MM.1S (cell line): ENCODE results near the gene OSBPL1A.

Source experiments
- DNase-seq: peaks from one replicate; pipeline ENCODE4 v3.0.0-alpha.2; 2015
- H2AFZ ChIP-seq: fragments of 300-600 bp; sonication (generic); 2 replicates; pipeline ENCODE4 v1.6.0; 2016; ENCODE audit warnings: antibody characterized with exemption, low read length
- H3F3A ChIP-seq: fragments of 300-600 bp; sonication (generic); 2 replicates; pipeline ENCODE4 v1.6.1; 2016; ENCODE audit warnings: mild to moderate bottlenecking, antibody characterized with exemption, low read length, moderate library complexity, mixed read lengths; ENCODE audit not compliant: insufficient read depth
- H3K27ac ChIP-seq: fragments of 300-600 bp; sonication (generic); 2 replicates; pipeline ENCODE4 v1.5.1; 2016; ENCODE audit warnings: mild to moderate bottlenecking, low read length
- H3K27me3 ChIP-seq: fragments of 300-600 bp; sonication (generic); replicated peaks from 2 replicates; pipeline ENCODE4 v1.6.0; 2016; ENCODE audit warnings: low read length; ENCODE audit not compliant: insufficient read depth
- H3K36me3 ChIP-seq: fragments of 300-600 bp; sonication (generic); replicated peaks from 2 replicates; pipeline ENCODE4 v1.6.1; 2016; ENCODE audit warnings: mild to moderate bottlenecking, low read length, mixed read lengths; ENCODE audit not compliant: insufficient read depth
- H3K4me1 ChIP-seq: fragments of 300-600 bp; sonication (generic); 2 replicates; pipeline ENCODE4 v1.6.1; 2016; ENCODE audit warnings: low read length, mixed read lengths
- H3K4me2 ChIP-seq: fragments of 300-600 bp; sonication (generic); 2 replicates; pipeline ENCODE4 v1.6.0; 2016; ENCODE audit warnings: low read depth, low read length
- H3K4me3 ChIP-seq: fragments of 300-600 bp; sonication (generic); 2 replicates; pipeline ENCODE4 v1.5.1; 2016; ENCODE audit warnings: low read length, mixed read lengths
- H3K79me2 ChIP-seq: fragments of 300-600 bp; sonication (generic); 2 replicates; pipeline ENCODE4 v1.6.1; 2016; ENCODE audit warnings: mixed run types, low read length, mixed read lengths
- H3K9ac ChIP-seq: fragments of 300-600 bp; sonication (generic); 2 replicates; pipeline ENCODE4 v1.6.1; 2016; ENCODE audit warnings: low read length, mixed read lengths
- H3K9me2 ChIP-seq: fragments of 300-600 bp; sonication (generic); replicated peaks from 2 replicates; pipeline ENCODE4 v1.6.1; 2016; ENCODE audit warnings: mild to moderate bottlenecking, low read length, mixed read lengths; ENCODE audit not compliant: insufficient read depth
- H3K9me3 ChIP-seq: fragments of 300-600 bp; sonication (generic); replicated peaks from 2 replicates; pipeline ENCODE4 v1.6.1; 2016; ENCODE audit warnings: mild to moderate bottlenecking, low read length, mixed read lengths; ENCODE audit not compliant: insufficient read depth
- H4K20me1 ChIP-seq: fragments of 300-600 bp; sonication (generic); 2 replicates; pipeline ENCODE4 v1.6.1; 2016; ENCODE audit warnings: mild to moderate bottlenecking, low read length, moderate library complexity, mixed read lengths; ENCODE audit not compliant: insufficient read depth
- EZH2 ChIP-seq: fragments of 300-600 bp; sonication (generic); optimal IDR thresholded peaks from 2 replicates; pipeline ENCODE3; 2017; ENCODE audit warnings: low read depth, mild to moderate bottlenecking, antibody characterized with exemption, low read length, mixed read lengths
- EZH2phosphoT487 ChIP-seq: fragments of 300-600 bp; sonication (generic); IDR thresholded peaks from 2 replicates; pipeline ENCODE4 v1.6.1; 2018; ENCODE audit warnings: antibody characterized with exemption, low read length
- TF ChIP-seq, protein P1 (sequence below): fragments of 300-600 bp; sonication (generic); IDR thresholded peaks from 2 replicates; pipeline ENCODE4 v1.5.1; 2016; ENCODE audit warnings: antibody characterized with exemption, low read length, mixed read lengths

OSBPL1A gene

DNA sequence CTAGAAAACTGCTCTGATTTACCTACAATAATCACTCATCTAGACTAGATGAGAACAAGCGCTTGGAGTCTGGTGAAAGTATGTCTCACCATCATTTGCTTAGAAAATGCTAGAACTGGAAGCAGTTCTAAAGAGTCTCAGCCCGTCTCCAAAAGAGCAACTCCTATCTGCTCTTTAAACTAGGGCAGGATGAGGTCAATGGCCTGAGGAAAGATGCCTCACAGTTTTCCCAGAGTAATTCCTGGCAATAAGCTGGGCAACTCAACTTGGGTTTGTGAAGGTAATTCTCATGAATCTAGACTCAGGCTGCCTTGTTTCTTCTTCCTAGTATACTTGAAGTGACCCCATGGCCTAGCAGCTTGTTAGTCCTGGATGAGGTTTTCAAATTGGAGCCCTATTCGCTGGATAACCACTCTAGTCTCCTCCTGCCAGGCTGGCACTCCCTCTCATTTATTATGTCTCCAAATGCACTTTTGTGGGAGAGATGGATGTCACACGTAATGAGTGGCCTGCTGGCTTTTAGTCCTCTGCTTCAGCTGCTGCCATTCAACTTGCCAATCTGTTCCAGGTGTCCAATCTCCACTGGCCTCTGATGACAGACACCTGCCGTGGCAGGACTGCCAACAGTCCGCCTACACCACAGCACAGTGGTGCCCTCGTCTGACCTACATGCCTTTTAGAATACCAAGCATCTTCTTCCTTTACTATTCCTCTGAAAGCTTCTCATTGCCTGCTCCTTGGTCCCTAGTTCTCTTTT, 177.9 kb downstream of the OSBPL1A start:
- DNase-seq, result no peak
- H3F3A ChIP-seq, result no peaks in the 10 kb centered on the region
- H3K4me1 ChIP-seq, result no peaks in the 10 kb centered on the region
- H3K36me3 ChIP-seq, result no peaks in the 10 kb centered on the region
- no peak overlapping the region for H3K4me2 ChIP-seq
- H4K20me1 ChIP-seq, result no peaks in the 10 kb centered on the region
- H3K27ac ChIP-seq, result no peak overlapping the region
- H3K27me3 ChIP-seq, result no peaks in the 10 kb centered on the region
- no peak overlapping the region for H3K4me3 ChIP-seq
- H3K79me2 ChIP-seq, result no peaks in the 10 kb centered on the region
- no peak overlapping the region for H3K9ac ChIP-seq
- H3K9me3 ChIP-seq, result no peaks in the 10 kb centered on the region
- no peak overlapping the region for H2AFZ ChIP-seq
- H3K9me2 ChIP-seq, result no peaks in the 10 kb centered on the region
- TF ChIP-seq, protein P1, sequence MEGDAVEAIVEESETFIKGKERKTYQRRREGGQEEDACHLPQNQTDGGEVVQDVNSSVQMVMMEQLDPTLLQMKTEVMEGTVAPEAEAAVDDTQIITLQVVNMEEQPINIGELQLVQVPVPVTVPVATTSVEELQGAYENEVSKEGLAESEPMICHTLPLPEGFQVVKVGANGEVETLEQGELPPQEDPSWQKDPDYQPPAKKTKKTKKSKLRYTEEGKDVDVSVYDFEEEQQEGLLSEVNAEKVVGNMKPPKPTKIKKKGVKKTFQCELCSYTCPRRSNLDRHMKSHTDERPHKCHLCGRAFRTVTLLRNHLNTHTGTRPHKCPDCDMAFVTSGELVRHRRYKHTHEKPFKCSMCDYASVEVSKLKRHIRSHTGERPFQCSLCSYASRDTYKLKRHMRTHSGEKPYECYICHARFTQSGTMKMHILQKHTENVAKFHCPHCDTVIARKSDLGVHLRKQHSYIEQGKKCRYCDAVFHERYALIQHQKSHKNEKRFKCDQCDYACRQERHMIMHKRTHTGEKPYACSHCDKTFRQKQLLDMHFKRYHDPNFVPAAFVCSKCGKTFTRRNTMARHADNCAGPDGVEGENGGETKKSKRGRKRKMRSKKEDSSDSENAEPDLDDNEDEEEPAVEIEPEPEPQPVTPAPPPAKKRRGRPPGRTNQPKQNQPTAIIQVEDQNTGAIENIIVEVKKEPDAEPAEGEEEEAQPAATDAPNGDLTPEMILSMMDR, result no peak
- TF ChIP-seq EZH2phosphoT487 (no peak), EZH2 (no peak)

DNA sequence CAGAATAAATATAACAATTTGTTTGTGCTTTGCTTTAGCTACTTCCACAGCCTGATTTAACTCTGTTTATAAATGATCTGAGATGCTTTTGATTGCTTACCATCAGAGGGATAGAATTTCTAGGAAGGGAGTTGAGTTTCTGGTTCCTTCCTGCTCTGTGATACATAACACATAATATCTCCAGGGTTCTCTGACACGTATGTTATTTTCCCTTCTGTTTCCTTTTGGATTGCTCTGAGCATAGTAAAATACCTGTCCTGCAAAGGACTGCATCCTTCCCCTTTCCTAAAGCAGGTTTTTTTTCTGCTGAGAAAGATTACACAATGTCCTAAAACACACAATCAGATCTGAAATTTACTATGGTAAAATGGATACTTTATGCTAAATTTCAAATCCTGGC, 182.7 kb downstream of the OSBPL1A start:
- H3K4me1 ChIP-seq, result no peaks in the 10 kb centered on the region
- H4K20me1 ChIP-seq, result no peaks in the 10 kb centered on the region
- H3K27me3 ChIP-seq, result no peaks in the 10 kb centered on the region
- H3K9me2 ChIP-seq, result no peaks in the 10 kb centered on the region
- H2AFZ ChIP-seq, result no peak overlapping the region
- no peak overlapping the region for H3K9ac ChIP-seq
- no peak overlapping the region for H3K4me2 ChIP-seq
- no peaks in the 10 kb centered on the region for H3K9me3 ChIP-seq
- no peaks in the 10 kb centered on the region for H3K36me3 ChIP-seq
- no peak overlapping the region for H3K27ac ChIP-seq
- no peaks in the 10 kb centered on the region for H3F3A ChIP-seq
- H3K4me3 ChIP-seq, result no peak overlapping the region
- no peaks in the 10 kb centered on the region for H3K79me2 ChIP-seq
- DNase-seq, result no peak
- TF ChIP-seq EZH2phosphoT487 (no peak), EZH2 (no peak)
- TF ChIP-seq, protein P1, result no peak

DNA sequence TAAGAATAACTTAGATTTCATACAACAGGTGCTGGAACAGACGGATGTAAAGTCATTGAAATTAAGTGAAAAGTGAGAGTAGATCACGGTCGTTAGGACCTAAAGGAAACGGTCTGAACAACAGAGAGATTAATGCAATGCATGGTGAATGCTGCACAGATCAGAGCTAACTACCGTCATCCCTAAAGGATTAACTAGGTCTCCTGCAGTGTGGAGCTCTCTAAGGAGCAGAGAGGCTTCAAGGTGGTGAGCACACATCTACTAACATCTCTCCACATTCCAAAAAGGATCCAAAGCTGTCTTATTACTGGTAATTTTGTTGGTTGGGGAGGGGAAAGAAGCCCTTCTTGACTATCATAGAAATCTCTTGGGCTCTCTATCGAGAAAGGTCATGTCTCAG, 183.5 kb downstream of the OSBPL1A start:
- Histone ChIP-seq H3K36me3 (no peaks in the 10 kb centered on the region), H3K9ac (no peak overlapping the region), H3K27ac (no peak overlapping the region), H3F3A (no peaks in the 10 kb centered on the region), H3K9me3 (no peaks in the 10 kb centered on the region), H3K4me3 (no peak overlapping the region), H4K20me1 (no peaks in the 10 kb centered on the region), H3K79me2 (no peaks in the 10 kb centered on the region), H3K4me2 (no peak overlapping the region), H3K9me2 (no peaks in the 10 kb centered on the region), H3K27me3 (no peaks in the 10 kb centered on the region), H2AFZ (no peak overlapping the region), H3K4me1 (no peaks in the 10 kb centered on the region)
- DNase-seq, result no peak
- TF ChIP-seq EZH2phosphoT487, result no peak
- TF ChIP-seq, protein P1, result no peak
- no peak for TF ChIP-seq EZH2
